HepG2 (cell line): ENCODE data around the gene ISG20L2. TPM values are rescaled to one million over a fixed set of nuclear protein-coding genes. Genes with fewer than 3 reads are reported as not detected.
A peak's percentile ranks its signal among the peaks of the same experiment; 100 is the strongest.

Experiments used
- FOXM1 ChIP-seq: sonication (generic); formaldehyde crosslinking; IDR thresholded peaks from 2 replicates; pipeline ENCODE4 v1.5.0; 2020; ENCODE audit warnings: missing genetic modification reagents
- IKZF4 ChIP-seq: sonication (generic); formaldehyde crosslinking; IDR thresholded peaks from 2 replicates; pipeline ENCODE4 v1.5.1; 2020; ENCODE audit warnings: borderline replicate concordance, mild to moderate bottlenecking, low read depth, missing genetic modification reagents; ENCODE audit errors: not compliant biosample characterization
- MXD4 ChIP-seq: IDR thresholded peaks from 2 replicates; pipeline ENCODE4 v1.6.1; 2016; ENCODE audit warnings: mild to moderate bottlenecking, missing biosample characterization, missing genetic modification reagents
- NONO ChIP-seq, 2 experiments: fragments of 450-650 bp in 1 of 2; sonication (generic) in 1 of 2; formaldehyde crosslinking in 1 of 2; IDR thresholded peaks in 1 of 2; conservative IDR thresholded peaks in 1 of 2; 2 replicates each; pipeline versions ENCODE4 v1.6.1 to v1.8.0; 2017 to 2022; ENCODE audit warnings: mild to moderate bottlenecking in 1 of 2, missing genetic modification reagents in 1 of 2, moderate library complexity in 1 of 2
- RBM39 ChIP-seq: fragments of 200-400 bp; formaldehyde crosslinking; IDR thresholded peaks from one replicate; pipeline ENCODE4 v1.6.1; 2018; ENCODE audit warnings: antibody characterized with exemption, mild to moderate bottlenecking, low read depth, low read length; ENCODE audit not compliant: poor library complexity, severe bottlenecking
- ZNF225 ChIP-seq: sonication (generic); formaldehyde crosslinking; IDR thresholded peaks from 2 replicates; pipeline ENCODE4 v1.4.0; 2020; ENCODE audit warnings: mild to moderate bottlenecking, missing genetic modification reagents
- ZNF468 ChIP-seq: sonication (generic); formaldehyde crosslinking; IDR thresholded peaks from 2 replicates; pipeline ENCODE4 v1.8.0; 2022; ENCODE audit warnings: mild to moderate bottlenecking, moderate library complexity, missing genetic modification reagents
- ZNF670 ChIP-seq: sonication (generic); formaldehyde crosslinking; IDR thresholded peaks from 2 replicates; pipeline ENCODE4 v1.8.0; 2022; ENCODE audit warnings: mild to moderate bottlenecking, missing genetic modification reagents, borderline replicate concordance
- polyA plus RNA-seq, 8 experiments: library from polyadenylated mRNA; depleted of rRNA in 3 of 8; stranded (reverse) in 7 of 8; unstranded in 1 of 8; fragments of >200 nt; fragmentation: Illumina TruSeq in 4 of 8; extraction: Trizol in 4 of 8; gene quantifications; 2 replicates each; pipeline versions ENCODE4 v1.2.1 to v1.2.3, GENCODE V29; 2011 to 2016; ENCODE audit warnings: low read depth in 4 of 8, missing spikeins in 1 of 8, mixed read lengths in 1 of 8; ENCODE audit not compliant: insufficient read depth in 1 of 8
- total RNA-seq, 5 experiments: library from RNA; depleted of rRNA; stranded (reverse); fragments of >200 nt; fragmentation: Illumina TruSeq; extraction: Trizol; gene quantifications; 2 replicates each; pipeline ENCODE4 v1.2.3, GENCODE V29; 2016; ENCODE audit warnings: low read depth in 1 of 5
- TF ChIP-seq, protein P1 (sequence below): sonication (generic); formaldehyde crosslinking; IDR thresholded peaks from 2 replicates; pipeline ENCODE4 v1.5.0; 2020; ENCODE audit warnings: mild to moderate bottlenecking, missing genetic modification reagents
- TF ChIP-seq, protein P2 (sequence below): IDR thresholded peaks from 2 replicates; pipeline ENCODE4 v1.4.0; 2020; ENCODE audit warnings: mild to moderate bottlenecking, missing genetic modification reagents
- TF ChIP-seq, protein P3 (sequence below): sonication (generic); formaldehyde crosslinking; IDR thresholded peaks from 2 replicates; pipeline ENCODE4 v1.5.1; 2020; ENCODE audit warnings: missing genetic modification reagents, mild to moderate bottlenecking, borderline replicate concordance
- TF ChIP-seq, protein P4 (sequence below): sonication (generic); formaldehyde crosslinking; IDR thresholded peaks from 2 replicates; pipeline ENCODE4 v1.5.0; 2020; ENCODE audit warnings: missing genetic modification reagents
- TF ChIP-seq, protein P5 (sequence below): sonication (generic); formaldehyde crosslinking; IDR thresholded peaks from 2 replicates; pipeline ENCODE4 v1.5.1; 2020; ENCODE audit warnings: mild to moderate bottlenecking, missing genetic modification reagents
- TF ChIP-seq, protein P6 (sequence below): sonication (generic); formaldehyde crosslinking; IDR thresholded peaks from 2 replicates; pipeline ENCODE4 v1.4.0; 2020; ENCODE audit warnings: missing genetic modification reagents

The ISG20L2 gene
- total and polyA plus RNA-seq, 2 of the 13 experiments (the other 11 are each of a cell fraction or from before 2014, with no cell fraction given), result 19.8 to 21.3 TPM

DNA sequence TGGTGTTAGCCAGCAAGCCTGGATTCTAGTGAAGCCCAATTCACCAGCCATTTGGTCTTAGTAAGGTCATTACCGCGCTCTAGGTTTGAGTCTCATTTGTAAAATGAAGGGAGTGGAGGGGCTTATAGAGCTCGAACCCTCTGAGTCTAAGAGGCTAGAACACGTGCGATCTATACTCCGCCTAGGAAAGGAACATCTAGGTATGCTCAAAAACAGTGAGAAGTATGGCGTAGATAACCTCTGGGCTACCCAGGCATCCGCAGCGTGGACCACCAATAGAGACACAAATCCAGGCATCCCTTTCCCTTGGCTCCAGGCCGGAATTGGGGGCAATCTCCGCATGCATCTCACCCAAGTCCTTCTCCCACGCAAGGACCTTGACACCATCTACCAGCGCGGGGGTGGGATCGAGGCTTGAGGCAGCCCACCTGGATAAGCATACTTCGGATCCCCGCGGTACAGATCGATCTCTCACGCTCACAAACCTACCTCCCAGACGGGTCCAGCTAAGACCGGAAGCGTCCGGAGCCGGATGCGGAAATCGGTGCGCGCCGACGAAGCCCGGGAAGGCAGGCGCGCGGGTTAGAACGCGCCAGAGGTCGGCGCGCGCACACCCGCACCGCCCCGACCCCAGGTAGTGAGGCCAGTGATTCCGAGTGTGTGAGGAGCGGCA lies 504 bp downstream of the ISG20L2 start, which contains the start of gene METTL25B (continued):
- TF ChIP-seq, protein P1, sequence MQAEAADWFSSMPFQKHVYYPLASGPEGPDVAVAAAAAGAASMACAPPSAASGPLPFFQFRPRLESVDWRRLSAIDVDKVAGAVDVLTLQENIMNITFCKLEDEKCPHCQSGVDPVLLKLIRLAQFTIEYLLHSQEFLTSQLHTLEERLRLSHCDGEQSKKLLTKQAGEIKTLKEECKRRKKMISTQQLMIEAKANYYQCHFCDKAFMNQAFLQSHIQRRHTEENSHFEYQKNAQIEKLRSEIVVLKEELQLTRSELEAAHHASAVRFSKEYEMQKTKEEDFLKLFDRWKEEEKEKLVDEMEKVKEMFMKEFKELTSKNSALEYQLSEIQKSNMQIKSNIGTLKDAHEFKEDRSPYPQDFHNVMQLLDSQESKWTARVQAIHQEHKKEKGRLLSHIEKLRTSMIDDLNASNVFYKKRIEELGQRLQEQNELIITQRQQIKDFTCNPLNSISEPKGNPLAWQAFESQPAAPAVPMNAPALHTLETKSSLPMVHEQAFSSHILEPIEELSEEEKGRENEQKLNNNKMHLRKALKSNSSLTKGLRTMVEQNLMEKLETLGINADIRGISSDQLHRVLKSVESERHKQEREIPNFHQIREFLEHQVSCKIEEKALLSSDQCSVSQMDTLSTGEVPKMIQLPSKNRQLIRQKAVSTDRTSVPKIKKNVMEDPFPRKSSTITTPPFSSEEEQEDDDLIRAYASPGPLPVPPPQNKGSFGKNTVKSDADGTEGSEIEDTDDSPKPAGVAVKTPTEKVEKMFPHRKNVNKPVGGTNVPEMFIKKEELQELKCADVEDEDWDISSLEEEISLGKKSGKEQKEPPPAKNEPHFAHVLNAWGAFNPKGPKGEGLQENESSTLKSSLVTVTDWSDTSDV (CRISPR knock-in tag), result no peak
- 0 out of 2 replicates have a peak, but pooled peaks have one; percentile 22 for TF ChIP-seq MXD4 (CRISPR knock-in tag)
- TF ChIP-seq ZNF670, result no peak
- TF ChIP-seq, protein P2, sequence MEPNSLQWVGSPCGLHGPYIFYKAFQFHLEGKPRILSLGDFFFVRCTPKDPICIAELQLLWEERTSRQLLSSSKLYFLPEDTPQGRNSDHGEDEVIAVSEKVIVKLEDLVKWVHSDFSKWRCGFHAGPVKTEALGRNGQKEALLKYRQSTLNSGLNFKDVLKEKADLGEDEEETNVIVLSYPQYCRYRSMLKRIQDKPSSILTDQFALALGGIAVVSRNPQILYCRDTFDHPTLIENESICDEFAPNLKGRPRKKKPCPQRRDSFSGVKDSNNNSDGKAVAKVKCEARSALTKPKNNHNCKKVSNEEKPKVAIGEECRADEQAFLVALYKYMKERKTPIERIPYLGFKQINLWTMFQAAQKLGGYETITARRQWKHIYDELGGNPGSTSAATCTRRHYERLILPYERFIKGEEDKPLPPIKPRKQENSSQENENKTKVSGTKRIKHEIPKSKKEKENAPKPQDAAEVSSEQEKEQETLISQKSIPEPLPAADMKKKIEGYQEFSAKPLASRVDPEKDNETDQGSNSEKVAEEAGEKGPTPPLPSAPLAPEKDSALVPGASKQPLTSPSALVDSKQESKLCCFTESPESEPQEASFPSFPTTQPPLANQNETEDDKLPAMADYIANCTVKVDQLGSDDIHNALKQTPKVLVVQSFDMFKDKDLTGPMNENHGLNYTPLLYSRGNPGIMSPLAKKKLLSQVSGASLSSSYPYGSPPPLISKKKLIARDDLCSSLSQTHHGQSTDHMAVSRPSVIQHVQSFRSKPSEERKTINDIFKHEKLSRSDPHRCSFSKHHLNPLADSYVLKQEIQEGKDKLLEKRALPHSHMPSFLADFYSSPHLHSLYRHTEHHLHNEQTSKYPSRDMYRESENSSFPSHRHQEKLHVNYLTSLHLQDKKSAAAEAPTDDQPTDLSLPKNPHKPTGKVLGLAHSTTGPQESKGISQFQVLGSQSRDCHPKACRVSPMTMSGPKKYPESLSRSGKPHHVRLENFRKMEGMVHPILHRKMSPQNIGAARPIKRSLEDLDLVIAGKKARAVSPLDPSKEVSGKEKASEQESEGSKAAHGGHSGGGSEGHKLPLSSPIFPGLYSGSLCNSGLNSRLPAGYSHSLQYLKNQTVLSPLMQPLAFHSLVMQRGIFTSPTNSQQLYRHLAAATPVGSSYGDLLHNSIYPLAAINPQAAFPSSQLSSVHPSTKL, result peak; percentile 5; the same call in 1 of the 2 replicates
- TF ChIP-seq, protein P3, sequence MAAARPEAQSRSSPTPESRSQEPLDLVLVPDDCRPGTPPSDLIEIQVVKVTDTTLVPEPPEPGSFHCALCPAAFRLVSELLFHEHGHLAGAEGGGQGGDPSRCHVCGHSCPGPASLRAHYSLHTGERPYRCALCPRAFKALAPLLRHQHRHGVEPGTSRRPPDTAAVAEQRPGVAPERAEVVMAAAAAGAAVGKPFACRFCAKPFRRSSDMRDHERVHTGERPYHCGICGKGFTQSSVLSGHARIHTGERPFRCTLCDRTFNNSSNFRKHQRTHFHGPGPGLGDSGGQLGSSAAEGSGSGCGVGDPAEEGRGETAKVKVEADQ (CRISPR knock-in tag), result peak; percentile 31; the same call in 1 of the 2 replicates
- TF ChIP-seq NONO (IDR thresholded peaks at IDR 0.05), result no peak
- no peak; the same call in 1 of the 2 replicates for TF ChIP-seq NONO (CRISPR knock-in tag; conservative IDR thresholded peaks at IDR 0.05)
- no peak for TF ChIP-seq FOXM1
- 0 out of 2 replicates have a peak, but pooled peaks have one; percentile 70 for TF ChIP-seq ZNF225
- peak; percentile 8 for TF ChIP-seq IKZF4 (CRISPR knock-in tag)
- TF ChIP-seq, protein P4, sequence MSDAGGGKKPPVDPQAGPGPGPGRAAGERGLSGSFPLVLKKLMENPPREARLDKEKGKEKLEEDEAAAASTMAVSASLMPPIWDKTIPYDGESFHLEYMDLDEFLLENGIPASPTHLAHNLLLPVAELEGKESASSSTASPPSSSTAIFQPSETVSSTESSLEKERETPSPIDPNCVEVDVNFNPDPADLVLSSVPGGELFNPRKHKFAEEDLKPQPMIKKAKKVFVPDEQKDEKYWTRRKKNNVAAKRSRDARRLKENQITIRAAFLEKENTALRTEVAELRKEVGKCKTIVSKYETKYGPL (CRISPR knock-in tag), result no peak
- TF ChIP-seq, protein P5, sequence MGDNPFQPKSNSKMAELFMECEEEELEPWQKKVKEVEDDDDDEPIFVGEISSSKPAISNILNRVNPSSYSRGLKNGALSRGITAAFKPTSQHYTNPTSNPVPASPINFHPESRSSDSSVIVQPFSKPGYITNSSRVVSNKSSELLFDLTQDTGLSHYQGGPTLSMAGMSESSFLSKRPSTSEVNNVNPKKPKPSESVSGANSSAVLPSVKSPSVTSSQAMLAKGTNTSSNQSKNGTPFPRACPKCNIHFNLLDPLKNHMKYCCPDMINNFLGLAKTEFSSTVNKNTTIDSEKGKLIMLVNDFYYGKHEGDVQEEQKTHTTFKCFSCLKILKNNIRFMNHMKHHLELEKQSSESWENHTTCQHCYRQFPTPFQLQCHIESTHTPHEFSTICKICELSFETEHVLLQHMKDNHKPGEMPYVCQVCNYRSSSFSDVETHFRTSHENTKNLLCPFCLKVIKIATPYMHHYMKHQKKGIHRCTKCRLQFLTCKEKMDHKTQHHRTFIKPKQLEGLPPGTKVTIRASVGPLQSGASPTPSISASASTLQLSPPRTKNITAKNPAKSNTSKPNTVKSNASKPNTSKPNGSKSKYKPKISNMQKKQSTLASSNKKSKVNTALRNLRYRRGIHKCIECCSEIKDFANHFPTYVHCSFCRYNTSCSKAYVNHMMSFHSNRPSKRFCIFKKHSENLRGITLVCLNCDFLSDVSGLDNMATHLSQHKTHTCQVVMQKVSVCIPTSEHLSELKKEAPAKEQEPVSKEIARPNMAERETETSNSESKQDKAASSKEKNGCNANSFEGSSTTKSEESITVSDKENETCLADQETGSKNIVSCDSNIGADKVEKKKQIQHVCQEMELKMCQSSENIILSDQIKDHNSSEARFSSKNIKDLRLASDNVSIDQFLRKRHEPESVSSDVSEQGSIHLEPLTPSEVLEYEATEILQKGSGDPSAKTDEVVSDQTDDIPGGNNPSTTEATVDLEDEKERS (CRISPR knock-in tag), result 0 out of 2 replicates have a peak, but pooled peaks have one; percentile 19
- TF ChIP-seq, protein P6, sequence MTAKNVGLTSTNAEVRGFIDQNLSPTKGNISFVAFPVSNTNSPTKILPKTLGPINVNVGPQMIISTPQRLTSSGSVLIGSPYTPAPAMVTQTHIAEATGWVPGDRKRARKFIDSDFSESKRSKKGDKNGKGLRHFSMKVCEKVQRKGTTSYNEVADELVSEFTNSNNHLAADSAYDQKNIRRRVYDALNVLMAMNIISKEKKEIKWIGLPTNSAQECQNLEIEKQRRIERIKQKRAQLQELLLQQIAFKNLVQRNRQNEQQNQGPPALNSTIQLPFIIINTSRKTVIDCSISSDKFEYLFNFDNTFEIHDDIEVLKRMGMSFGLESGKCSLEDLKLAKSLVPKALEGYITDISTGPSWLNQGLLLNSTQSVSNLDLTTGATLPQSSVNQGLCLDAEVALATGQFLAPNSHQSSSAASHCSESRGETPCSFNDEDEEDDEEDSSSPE (CRISPR knock-in tag), result peak; percentile 82
- TF ChIP-seq RBM39, result no peak
- TF ChIP-seq ZNF468, result no peak
